Natural killer cell (primary cell): Measurements from ENCODE around the gene ABHD14A. TPM values are rescaled to one million over a fixed set of nuclear protein-coding genes. Genes with fewer than 3 reads are reported as not detected.

ENCODE experiments used
- ATAC-seq, 3 donors: fragments of 150-1000 bp in 2 of 3; fragments of 200-7000 bp in 1 of 3; cut with Tn5 transposase; 1 replicate in 1 of 3; 2 replicates in 2 of 3; pipeline ENCODE4 v1.10.0; 2021; ENCODE audit warnings: mild to moderate bottlenecking in 2 of 3, moderate library complexity in 2 of 3
- DNase-seq, 2 donors: peaks; one replicate each; pipeline versions ENCODE4 v3.0.0 to v3.0.0-alpha.2; 2013 to 2021; ENCODE audit warnings: mixed read lengths in 1 of 2
- H3K27ac ChIP-seq: one replicate; pipeline ENCODE4 v1.5.1; 2013; ENCODE audit warnings: mild to moderate bottlenecking, low read length
- H3K27me3 ChIP-seq: one replicate; pipeline ENCODE4 v1.6.1; 2013; ENCODE audit warnings: low read length; ENCODE audit not compliant: control insufficient read depth, insufficient read depth
- H3K36me3 ChIP-seq: one replicate; pipeline ENCODE4 v1.6.1; 2013; ENCODE audit warnings: low read length; ENCODE audit not compliant: control insufficient read depth, insufficient read depth
- H3K4me1 ChIP-seq: one replicate; pipeline ENCODE4 v1.6.1; 2013; ENCODE audit warnings: low read length; ENCODE audit not compliant: control insufficient read depth, insufficient read depth
- H3K4me3 ChIP-seq: one replicate; pipeline ENCODE4 v1.5.1; 2013; ENCODE audit warnings: low read length
- H3K9me3 ChIP-seq: one replicate; pipeline ENCODE4 v1.6.1; 2013; ENCODE audit warnings: low read length; ENCODE audit not compliant: control insufficient read depth, insufficient read depth
- H3K27ac Mint-ChIP-seq, 2 donors: one replicate each; pipeline ENCODE4 v1.8.0; 2022; ENCODE audit warnings: mild to moderate bottlenecking in 2 of 2, mixed read lengths in 2 of 2, moderate library complexity in 1 of 2
- H3K27me3 Mint-ChIP-seq, 2 donors: one replicate each; pipeline ENCODE4 v1.8.0; 2022; ENCODE audit warnings: low read depth in 2 of 2, mixed read lengths in 2 of 2
- H3K36me3 Mint-ChIP-seq: one replicate; pipeline ENCODE4 v1.8.0; 2022; ENCODE audit warnings: mixed read lengths
- H3K4me1 Mint-ChIP-seq, 2 donors: one replicate each; pipeline ENCODE4 v1.8.0; 2022; ENCODE audit warnings: mixed read lengths in 2 of 2
- H3K4me3 Mint-ChIP-seq: one replicate; pipeline ENCODE4 v1.8.0; 2022; ENCODE audit warnings: mild to moderate bottlenecking, moderate library complexity, mixed read lengths
- H3K9me3 Mint-ChIP-seq, 2 donors: one replicate each; pipeline ENCODE4 v1.8.0; 2022; ENCODE audit warnings: mixed read lengths in 2 of 2
- WGBS: methylation state at CpG from one replicate; pipeline ENCODE4 v1.1.7; 2013; ENCODE audit warnings: missing lambda C conversion rate; ENCODE audit not compliant: insufficient coverage; 5-methylcytosine and 5-hydroxymethylcytosine counted together
- intact Hi-C: fragments of 100-400 bp; cut with micrococcal nuclease; formaldehyde crosslinking; loops from one replicate; pipeline ENCODE4 v1.14.2; 2022
- total RNA-seq, 4 donors: library from RNA; stranded (reverse); fragments of 120-200 nt in 1 of 4; gene quantifications; one replicate each; pipeline versions ENCODE4 v1.2.3 to v1.2.4, GENCODE V29; 2013 to 2022
- TF ChIP-seq, protein P1 (sequence below): fragments of 200-600 bp; IDR thresholded peaks from one replicate; pipeline ENCODE4 v1.8.0; 2022; ENCODE audit warnings: antibody characterized with exemption

Gene ABHD14A
- total RNA-seq, 3 donors from 2014 or later (not counting 1 experiment from before 2014, with no cell fraction given) = 12.0 to 14.7 (median 13.4) TPM

GRCh38 chr3:51941463-51941797 is 33.4 kb upstream of the ABHD14A start:
- ATAC-seq (no peak), DNase-seq (no peak)
- H3K27me3 Mint-ChIP-seq = no peaks in the 10 kb centered on the region
- peak overlapping the region; percentile 59 for H3K4me3 ChIP-seq
- H3K27ac ChIP-seq = peak overlapping the region; percentile 27
- H3K4me1 ChIP-seq = peaks cover 32% of the 10 kb centered on the region
- peak overlapping the region; percentile 79 to 88 for H3K27ac Mint-ChIP-seq
- peak overlapping the region; percentile 97 for H3K4me3 Mint-ChIP-seq
- H3K9me3 ChIP-seq = no peaks in the 10 kb centered on the region
- intact Hi-C loops = loop anchor here (5.0 kb wide), 1 partner anchor 274 kb away; no protein-coding TSS in a partner anchor
- peaks cover 22% of the 10 kb centered on the region for H3K36me3 ChIP-seq
- no peaks in the 10 kb centered on the region for H3K36me3 Mint-ChIP-seq
- peaks cover 22 to 51% of the 10 kb centered on the region in 2 donors for H3K4me1 Mint-ChIP-seq
- 2% methylated on average over 20 of the region's 20 CpGs for WGBS
- TF ChIP-seq, protein P1, sequence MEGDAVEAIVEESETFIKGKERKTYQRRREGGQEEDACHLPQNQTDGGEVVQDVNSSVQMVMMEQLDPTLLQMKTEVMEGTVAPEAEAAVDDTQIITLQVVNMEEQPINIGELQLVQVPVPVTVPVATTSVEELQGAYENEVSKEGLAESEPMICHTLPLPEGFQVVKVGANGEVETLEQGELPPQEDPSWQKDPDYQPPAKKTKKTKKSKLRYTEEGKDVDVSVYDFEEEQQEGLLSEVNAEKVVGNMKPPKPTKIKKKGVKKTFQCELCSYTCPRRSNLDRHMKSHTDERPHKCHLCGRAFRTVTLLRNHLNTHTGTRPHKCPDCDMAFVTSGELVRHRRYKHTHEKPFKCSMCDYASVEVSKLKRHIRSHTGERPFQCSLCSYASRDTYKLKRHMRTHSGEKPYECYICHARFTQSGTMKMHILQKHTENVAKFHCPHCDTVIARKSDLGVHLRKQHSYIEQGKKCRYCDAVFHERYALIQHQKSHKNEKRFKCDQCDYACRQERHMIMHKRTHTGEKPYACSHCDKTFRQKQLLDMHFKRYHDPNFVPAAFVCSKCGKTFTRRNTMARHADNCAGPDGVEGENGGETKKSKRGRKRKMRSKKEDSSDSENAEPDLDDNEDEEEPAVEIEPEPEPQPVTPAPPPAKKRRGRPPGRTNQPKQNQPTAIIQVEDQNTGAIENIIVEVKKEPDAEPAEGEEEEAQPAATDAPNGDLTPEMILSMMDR = no peak
- H3K27me3 ChIP-seq = no peaks in the 10 kb centered on the region
- no peaks in the 10 kb centered on the region for H3K9me3 Mint-ChIP-seq

GRCh38 chr3:51941798-51942602 is 32.9 kb upstream of the ABHD14A start, which contains the start of the genes PARP3 and RRP9:
Gene PARP3 (plus strand): TSS chr3:51942363. CDS start chr3:51943356, 993 bp downstream.
Gene RRP9 (minus strand): TSS chr3:51941904. CDS start chr3:51941867, 37 bp downstream.
- H3K4me1 Mint-ChIP-seq = peaks cover 22 to 51% of the 10 kb centered on the region in 2 donors
- Histone ChIP-seq H3K27ac (peak within 1 kb of the TSS; percentile 87), H3K4me3 (peak within 1 kb of the TSS; percentile 77), H3K9me3 (no peaks in the 10 kb centered on the region), H3K27me3 (no peaks in the 10 kb centered on the region), H3K4me1 (peaks cover 32% of the 10 kb centered on the region), H3K36me3 (peaks cover 16% of the 10 kb centered on the region)
- peak; percentile 98 to 100 for DNase-seq
- peak within 1 kb of the TSS; percentile 79 to 88 for H3K27ac Mint-ChIP-seq
- ATAC-seq = peak; percentile 91 to 98 (median 92)
- WGBS = 2% methylated on average over 67 of the region's 67 CpGs
- intact Hi-C loops = loop anchor here (1.0 to 5.0 kb wide), 7 partner anchors 32 to 275 kb away; partner anchors contain the start of genes ABHD14B, DUSP7, POC1A and RPL29
- TF ChIP-seq, protein P1 = peak; percentile 97
- peak within 1 kb of the TSS; percentile 97 for H3K4me3 Mint-ChIP-seq
- H3K9me3 Mint-ChIP-seq = no peaks in the 10 kb centered on the region
- no peaks in the 10 kb centered on the region for H3K36me3 Mint-ChIP-seq
- no peaks in the 10 kb centered on the region for H3K27me3 Mint-ChIP-seq

- intact Hi-C loops = loop anchor here (1.0 to 5.0 kb wide), 7 partner anchors 31 to 276 kb away; partner anchors contain the start of genes ABHD14B, DUSP7, POC1A and RPL29
- Mint-ChIP-seq H3K9me3 (no peaks in the 10 kb centered on the region), H3K27me3 (no peaks in the 10 kb centered on the region), H3K4me1 (peaks cover 22 to 51% of the 10 kb centered on the region in 2 donors), H3K4me3 (peak overlapping the region; percentile 97), H3K27ac (peak overlapping the region; percentile 79 to 88), H3K36me3 (no peaks in the 10 kb centered on the region)
- ATAC-seq (no peak), DNase-seq (peak; percentile 33 to 69)
- no peaks in the 10 kb centered on the region for H3K27me3 ChIP-seq
- peaks cover 8% of the 10 kb centered on the region for H3K36me3 ChIP-seq
- no peaks in the 10 kb centered on the region for H3K9me3 ChIP-seq
- peak overlapping the region; percentile 87 for H3K27ac ChIP-seq
- TF ChIP-seq, protein P1 = no peak
- 53% methylated on average over 17 of the region's 17 CpGs for WGBS
- peak overlapping the region; percentile 77 for H3K4me3 ChIP-seq
- peaks cover 32% of the 10 kb centered on the region for H3K4me1 ChIP-seq
These were observed 32.0 kb upstream of the ABHD14A start for GRCh38 chr3:51942603-51943450.
